Body of pancreas (tissue), 4 donors: Measurements from ENCODE around the gene SPATA1.

Source experiments
- POLR2A ChIP-seq, 3 donors: fragments of 450-650 bp; IDR thresholded peaks; one replicate each; pipeline ENCODE4 v1.6.1; 2016; ENCODE audit warnings: antibody characterized with exemption in 3 of 3, mild to moderate bottlenecking in 2 of 3
- TF ChIP-seq, protein P1 (sequence below), 7 experiments: fragments of 450-650 bp in 4 of 7; fragments of 200-600 bp in 3 of 7; sonication (generic) in 3 of 7; IDR thresholded peaks; one replicate each; pipeline ENCODE4 v1.5.1; 2016 to 2019; ENCODE audit warnings: antibody characterized with exemption in 7 of 7

DNA sequence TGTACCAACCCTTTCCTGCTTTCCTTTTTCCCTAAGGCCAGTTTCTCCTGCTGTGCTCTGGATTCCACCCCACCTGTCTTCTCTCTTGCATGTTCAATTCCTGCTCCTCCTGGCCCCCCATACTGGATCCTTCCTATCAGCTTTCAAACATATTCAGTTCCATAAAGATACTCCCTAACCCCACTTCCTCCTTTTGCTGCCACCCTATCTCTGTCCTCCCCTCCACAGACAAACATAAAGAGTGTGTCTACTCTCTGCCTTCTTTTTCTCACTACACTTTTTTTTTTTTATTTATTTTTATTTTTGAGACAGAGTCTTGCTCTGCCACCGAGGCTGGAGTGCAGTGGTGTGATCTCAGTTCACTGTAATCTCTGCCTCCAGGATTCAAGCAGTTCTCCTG is 44.1 kb upstream of the SPATA1 start:
- TF ChIP-seq, protein P1, sequence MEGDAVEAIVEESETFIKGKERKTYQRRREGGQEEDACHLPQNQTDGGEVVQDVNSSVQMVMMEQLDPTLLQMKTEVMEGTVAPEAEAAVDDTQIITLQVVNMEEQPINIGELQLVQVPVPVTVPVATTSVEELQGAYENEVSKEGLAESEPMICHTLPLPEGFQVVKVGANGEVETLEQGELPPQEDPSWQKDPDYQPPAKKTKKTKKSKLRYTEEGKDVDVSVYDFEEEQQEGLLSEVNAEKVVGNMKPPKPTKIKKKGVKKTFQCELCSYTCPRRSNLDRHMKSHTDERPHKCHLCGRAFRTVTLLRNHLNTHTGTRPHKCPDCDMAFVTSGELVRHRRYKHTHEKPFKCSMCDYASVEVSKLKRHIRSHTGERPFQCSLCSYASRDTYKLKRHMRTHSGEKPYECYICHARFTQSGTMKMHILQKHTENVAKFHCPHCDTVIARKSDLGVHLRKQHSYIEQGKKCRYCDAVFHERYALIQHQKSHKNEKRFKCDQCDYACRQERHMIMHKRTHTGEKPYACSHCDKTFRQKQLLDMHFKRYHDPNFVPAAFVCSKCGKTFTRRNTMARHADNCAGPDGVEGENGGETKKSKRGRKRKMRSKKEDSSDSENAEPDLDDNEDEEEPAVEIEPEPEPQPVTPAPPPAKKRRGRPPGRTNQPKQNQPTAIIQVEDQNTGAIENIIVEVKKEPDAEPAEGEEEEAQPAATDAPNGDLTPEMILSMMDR (IDR thresholded peaks at IDR 0.05), result no peak
- TF ChIP-seq POLR2A (IDR thresholded peaks at IDR 0.05), result no peak
